ENCODE data around the gene TSPAN4. TPM values are rescaled to one million over a fixed set of nuclear protein-coding genes. Genes with fewer than 3 reads are reported as not detected.

The TSPAN4 gene
- polyA plus RNA-seq, 3 donors, result 52.6 to 75.5 (median 63.1) TPM

DNA sequence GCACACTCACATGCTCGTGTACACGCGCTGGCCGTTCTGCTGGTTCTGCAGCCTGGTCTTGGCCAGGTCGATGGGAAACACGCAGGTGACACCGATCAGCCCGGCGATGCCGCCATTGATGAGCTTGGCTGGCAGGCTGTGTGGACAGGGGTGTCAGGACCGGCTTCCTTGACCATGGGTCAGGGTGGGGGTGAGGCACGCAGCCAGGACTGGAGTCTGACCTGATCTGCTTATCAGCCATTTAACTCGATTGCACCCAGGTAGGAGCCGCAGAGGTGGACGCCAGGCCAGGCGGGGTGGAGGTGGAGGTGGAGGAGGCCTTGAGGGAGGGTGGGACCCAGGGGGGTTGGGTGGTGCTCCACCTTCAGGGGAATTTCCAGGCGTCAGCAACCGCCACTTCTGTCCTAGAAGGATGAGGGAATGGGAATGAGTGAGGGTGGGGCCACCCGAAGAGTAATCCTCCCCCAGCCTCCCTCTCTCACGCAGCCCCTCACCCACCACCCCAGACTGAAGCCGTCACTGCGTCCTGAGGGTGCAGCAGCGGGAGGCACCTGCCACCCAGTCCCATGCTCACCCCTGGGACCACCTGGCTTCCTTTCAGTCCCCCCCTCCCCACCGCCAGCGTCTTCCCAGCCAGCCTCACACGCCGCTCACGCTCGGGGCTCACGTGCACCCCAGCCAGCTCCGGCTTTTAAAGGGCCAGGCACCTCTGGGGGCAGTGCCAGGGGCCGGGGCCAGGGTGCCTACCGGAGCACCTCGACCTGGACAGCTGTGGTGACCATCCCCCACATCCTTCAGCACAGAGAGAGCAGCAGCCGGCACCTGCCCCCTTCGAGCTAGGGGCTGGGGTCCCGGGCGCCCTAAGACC, 47.7 kb upstream of the TSPAN4 start:
- Histone ChIP-seq H3K9me3 (replicated peaks in 1 of 2; ENCODE audit: control insufficient read depth in 1 of 2, insufficient read depth in 1 of 2, low read length in 2 of 2) (no peaks in the 10 kb centered on the region), H3K4me3 (replicated peaks in 1 of 3; ENCODE audit: low read depth in 2 of 3, low read length in 3 of 3) (peak overlapping the region in 1 of 3 experiments; percentile 84), H3K27ac (ENCODE audit: low read depth in 1 of 2, low read length in 2 of 2) (no peak overlapping the region), H3K4me1 (ENCODE audit: control insufficient read depth in 1 of 2, insufficient read depth in 2 of 2, low read length in 2 of 2) (peaks cover 29 to 33% of the 10 kb centered on the region in 2 donors), H3K4me2 (replicated peaks; ENCODE audit: extremely low read depth, low read length, poor library complexity, severe bottlenecking) (peak overlapping the region; percentile 98), H4K20me1 (ENCODE audit: insufficient read depth, low read length) (peaks cover 9% of the 10 kb centered on the region), H3K27me3 (ENCODE audit: control insufficient read depth in 2 of 2, insufficient read depth in 2 of 2, low read length in 2 of 2) (peaks cover 0 to 6% of the 10 kb centered on the region in 2 donors), H3K79me2 (ENCODE audit: insufficient read depth, low read length) (peaks cover 15% of the 10 kb centered on the region), H3K36me3 (replicated peaks in 1 of 2; ENCODE audit: control insufficient read depth in 1 of 2, insufficient read depth in 2 of 2, low read length in 2 of 2) (peaks cover 5 to 13% of the 10 kb centered on the region in 2 donors), H3K9ac (ENCODE audit: insufficient read depth, low read length, poor library complexity, severe bottlenecking) (no peak overlapping the region), H2AFZ (ENCODE audit: insufficient read depth, low read depth, low read length, poor library complexity, severe bottlenecking) (no peak overlapping the region)
- no peak for DNase-seq
- intact Hi-C loops (cut with micrococcal nuclease), result loop anchor here in 1 of 2 donors (5.0 kb wide), 1 partner anchor 48 kb away; the partner anchor contains the start of gene TALDO1
- WGBS (ENCODE audit: insufficient coverage), result 89% methylated on average over 26 of the region's 38 CpGs
- peak overlapping the region in 1 of 2 donors; percentile 34 for H3K4me3 Mint-ChIP-seq
- H3K36me3 Mint-ChIP-seq, result peaks cover 15 to 20% of the 10 kb centered on the region in 2 donors
- H3K9me3 Mint-ChIP-seq, result no peaks in the 10 kb centered on the region
- peaks cover 18% of the 10 kb centered on the region for H3K4me1 Mint-ChIP-seq
- H3K27ac Mint-ChIP-seq, result no peak overlapping the region
- peaks cover 2 to 9% (median 7%) of the 10 kb centered on the region in 3 donors for H3K27me3 Mint-ChIP-seq (ENCODE audit: low read depth in 3 of 3)
- TF ChIP-seq, protein P1, sequence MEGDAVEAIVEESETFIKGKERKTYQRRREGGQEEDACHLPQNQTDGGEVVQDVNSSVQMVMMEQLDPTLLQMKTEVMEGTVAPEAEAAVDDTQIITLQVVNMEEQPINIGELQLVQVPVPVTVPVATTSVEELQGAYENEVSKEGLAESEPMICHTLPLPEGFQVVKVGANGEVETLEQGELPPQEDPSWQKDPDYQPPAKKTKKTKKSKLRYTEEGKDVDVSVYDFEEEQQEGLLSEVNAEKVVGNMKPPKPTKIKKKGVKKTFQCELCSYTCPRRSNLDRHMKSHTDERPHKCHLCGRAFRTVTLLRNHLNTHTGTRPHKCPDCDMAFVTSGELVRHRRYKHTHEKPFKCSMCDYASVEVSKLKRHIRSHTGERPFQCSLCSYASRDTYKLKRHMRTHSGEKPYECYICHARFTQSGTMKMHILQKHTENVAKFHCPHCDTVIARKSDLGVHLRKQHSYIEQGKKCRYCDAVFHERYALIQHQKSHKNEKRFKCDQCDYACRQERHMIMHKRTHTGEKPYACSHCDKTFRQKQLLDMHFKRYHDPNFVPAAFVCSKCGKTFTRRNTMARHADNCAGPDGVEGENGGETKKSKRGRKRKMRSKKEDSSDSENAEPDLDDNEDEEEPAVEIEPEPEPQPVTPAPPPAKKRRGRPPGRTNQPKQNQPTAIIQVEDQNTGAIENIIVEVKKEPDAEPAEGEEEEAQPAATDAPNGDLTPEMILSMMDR (IDR thresholded peaks at IDR 0.05), result no peak

DNA sequence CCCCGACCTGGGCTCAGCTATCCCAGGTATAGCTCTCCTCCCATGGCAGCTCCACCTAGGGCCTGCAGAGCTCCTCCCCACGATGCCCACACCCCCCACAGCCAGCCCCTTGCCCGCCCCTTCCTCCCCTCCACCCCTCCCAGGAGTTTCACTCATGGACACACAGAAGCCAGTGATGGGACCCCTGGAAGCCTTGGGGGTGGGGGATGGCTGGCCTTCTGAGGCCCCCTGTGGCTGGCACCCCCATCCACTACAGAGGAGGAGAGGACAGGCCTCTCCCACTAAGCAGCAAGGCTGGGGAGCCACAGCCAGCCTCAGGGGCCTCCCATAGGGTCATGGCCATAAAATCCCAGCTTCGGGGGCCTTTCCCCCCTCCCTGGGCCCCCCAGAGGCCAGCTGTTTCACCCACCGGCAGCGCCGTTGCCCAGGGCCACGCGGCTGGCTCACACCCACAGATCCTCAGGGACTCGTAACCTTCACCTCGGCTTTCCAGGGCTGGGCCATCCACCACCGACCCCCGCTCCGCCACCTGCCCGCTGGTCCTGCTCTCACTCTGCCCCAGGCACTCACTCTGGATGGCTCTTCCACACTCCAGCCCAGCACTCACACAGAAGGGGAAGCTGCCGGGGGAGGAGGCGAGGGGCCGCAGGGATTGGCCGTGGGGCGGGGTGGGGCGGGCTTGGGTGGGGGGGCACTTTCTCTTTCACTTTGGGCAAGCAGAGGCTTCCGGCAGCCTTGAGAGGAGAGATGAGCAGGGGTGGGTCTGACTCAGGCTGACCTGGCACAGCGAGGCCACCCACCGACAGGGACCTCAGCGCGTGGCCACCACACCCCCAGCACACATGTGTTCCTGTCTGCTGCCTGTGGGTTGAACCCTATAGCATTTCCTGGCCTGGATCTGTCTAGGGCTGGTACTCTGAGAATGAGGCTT, 46.8 kb upstream of the TSPAN4 start:
- H3K79me2 ChIP-seq (ENCODE audit: insufficient read depth, low read length), result peaks cover 15% of the 10 kb centered on the region
- H3K36me3 Mint-ChIP-seq, result peaks cover 18 to 26% of the 10 kb centered on the region in 2 donors
- peak overlapping the region; percentile 46 to 85 (median 84) for H3K4me3 ChIP-seq (replicated peaks in 1 of 3; ENCODE audit: low read depth in 2 of 3, low read length in 3 of 3)
- no peaks in the 10 kb centered on the region for H3K9me3 Mint-ChIP-seq
- H3K27ac ChIP-seq (ENCODE audit: low read depth in 1 of 2, low read length in 2 of 2), result peak overlapping the region; percentile 64 to 77
- H4K20me1 ChIP-seq (ENCODE audit: insufficient read depth, low read length), result peaks cover 4% of the 10 kb centered on the region
- H3K4me1 Mint-ChIP-seq, result peaks cover 18% of the 10 kb centered on the region
- 8% methylated on average over 8 of the region's 26 CpGs for WGBS (ENCODE audit: insufficient coverage)
- H3K27me3 ChIP-seq (ENCODE audit: control insufficient read depth in 2 of 2, insufficient read depth in 2 of 2, low read length in 2 of 2), result peaks cover 0 to 2% of the 10 kb centered on the region in 2 donors
- H3K4me3 Mint-ChIP-seq, result peak overlapping the region; percentile 80 to 94
- peak; percentile 80 to 91 (median 86) for DNase-seq
- peaks cover 29 to 33% of the 10 kb centered on the region in 2 donors for H3K4me1 ChIP-seq (ENCODE audit: control insufficient read depth in 1 of 2, insufficient read depth in 2 of 2, low read length in 2 of 2)
- peak overlapping the region; percentile 81 to 91 (median 87) for H3K27ac Mint-ChIP-seq
- peak overlapping the region; percentile 64 for H2AFZ ChIP-seq (ENCODE audit: insufficient read depth, low read depth, low read length, poor library complexity, severe bottlenecking)
- peaks cover 0 to 2% (median 0%) of the 10 kb centered on the region in 3 donors for H3K27me3 Mint-ChIP-seq (ENCODE audit: low read depth in 3 of 3)
- intact Hi-C loops (cut with micrococcal nuclease), result loop anchor here (1.0 to 5.0 kb wide), 4 partner anchors 13 to 49 kb away; partner anchors contain the start of genes GATD1 (in 2 of the 2), RPLP2 (in 1 of the 2) and TALDO1 (in 1 of the 2)
- peaks cover 11 to 13% of the 10 kb centered on the region in 2 donors for H3K36me3 ChIP-seq (replicated peaks in 1 of 2; ENCODE audit: control insufficient read depth in 1 of 2, insufficient read depth in 2 of 2, low read length in 2 of 2)
- peak overlapping the region; percentile 98 for H3K4me2 ChIP-seq (replicated peaks; ENCODE audit: extremely low read depth, low read length, poor library complexity, severe bottlenecking)
- H3K9me3 ChIP-seq (replicated peaks in 1 of 2; ENCODE audit: control insufficient read depth in 1 of 2, insufficient read depth in 1 of 2, low read length in 2 of 2), result no peaks in the 10 kb centered on the region
- peak overlapping the region; percentile 68 for H3K9ac ChIP-seq (ENCODE audit: insufficient read depth, low read length, poor library complexity, severe bottlenecking)
- TF ChIP-seq, protein P1 (IDR thresholded peaks at IDR 0.05), result no peak

All from CD14-positive monocyte (primary cell).